HG02870 (cell line): Measurements from ENCODE around the gene BCAT1.
A peak's percentile ranks its signal among the peaks of the same experiment; 100 is the strongest.

Source experiments
- ATAC-seq: cut with Tn5 transposase; IDR thresholded peaks from one replicate; pipeline ENCODE4 v1.9.1; 2021; ENCODE audit warnings: mild to moderate bottlenecking, moderate library complexity; ENCODE audit not compliant: unreplicated experiment

BCAT1 gene

GRCh38 chr12:24948757-24949722 is at the start of gene BCAT1:
TSS of gene BCAT1 (minus strand) at chr12:24949101. CDS start at chr12:24948932, 169 bp downstream.
- peak; percentile 31 for ATAC-seq

- ATAC-seq: peak; percentile 87
Measured at GRCh38 chr12:24997970-24998582, 49.2 kb upstream of the BCAT1 start.

- ATAC-seq: peak; percentile 7
Measured at GRCh38 chr12:24997496-24997895, 48.6 kb upstream of the BCAT1 start.

GRCh38 chr12:24996820-24997219 is 47.9 kb upstream of the BCAT1 start:
- no peak for ATAC-seq

- no peak for ATAC-seq
Measured at GRCh38 chr12:24996102-24996797, 47.3 kb upstream of the BCAT1 start.

- ATAC-seq: no peak
Measured at GRCh38 chr12:24993793-24994192, 44.9 kb upstream of the BCAT1 start.

- ATAC-seq: peak; percentile 69
Measured at GRCh38 chr12:24991209-24992049, 42.5 kb upstream of the BCAT1 start.

GRCh38 chr12:24989216-24989615 is 40.3 kb upstream of the BCAT1 start:
- ATAC-seq: no peak

- no peak for ATAC-seq
Measured at GRCh38 chr12:24982250-24982649, 33.3 kb upstream of the BCAT1 start.

GRCh38 chr12:24979976-24980730 is 31.3 kb upstream of the BCAT1 start:
- no peak for ATAC-seq

GRCh38 chr12:24979329-24979728 is 30.4 kb upstream of the BCAT1 start:
- ATAC-seq: no peak

- ATAC-seq: no peak
Measured at GRCh38 chr12:24977711-24978110, 28.8 kb upstream of the BCAT1 start.

GRCh38 chr12:24977060-24977459 is 28.2 kb upstream of the BCAT1 start:
- ATAC-seq: no peak

- ATAC-seq: no peak
Measured at GRCh38 chr12:24975425-24975824, 26.5 kb upstream of the BCAT1 start.

- no peak for ATAC-seq
Measured at GRCh38 chr12:24974216-24974615, 25.3 kb upstream of the BCAT1 start.

GRCh38 chr12:24972078-24972477 is 23.2 kb upstream of the BCAT1 start:
- ATAC-seq: no peak

- ATAC-seq: no peak
Measured at GRCh38 chr12:24970177-24970576, 21.3 kb upstream of the BCAT1 start.

- no peak for ATAC-seq
Measured at GRCh38 chr12:24966951-24967564, 18.2 kb upstream of the BCAT1 start.

GRCh38 chr12:24964342-24964741 is 15.4 kb upstream of the BCAT1 start:
- ATAC-seq: no peak
